Forelimb muscle (tissue), 1 donor: ENCODE results near the gene TMEM205. TPM values are rescaled to one million over a fixed set of nuclear protein-coding genes. Genes with fewer than 3 reads are reported as not detected.
A peak's percentile ranks its signal among the peaks of the same experiment; 100 is the strongest.

Experiments
- DNase-seq: peaks from one replicate; pipeline ENCODE4 v3.0.0-alpha.2; 2013; ENCODE audit warnings: low read depth
- polyA plus RNA-seq: library from polyadenylated mRNA; unstranded; fragments of 120-200 nt; gene quantifications from one replicate; pipeline ENCODE4 v1.2.1, GENCODE V29; 2013; ENCODE audit not compliant: insufficient read length

The TMEM205 gene
- polyA plus RNA-seq, 1 donor = 44.9 TPM

- no peak for DNase-seq
Observed at GRCh38 chr19:11299946-11300810, 45.9 kb downstream of the TMEM205 start.

- no peak for DNase-seq
Observed at GRCh38 chr19:11296264-11296663, 49.8 kb downstream of the TMEM205 start.

GRCh38 chr19:11295665-11296245, 50.3 kb downstream of the TMEM205 start, which contains the start of gene TSPAN16:
Gene TSPAN16, plus strand, starts transcription at chr19:11296160. Its CDS starts 138 bp downstream, at chr19:11296298.
- no peak for DNase-seq

GRCh38 chr19:11295180-11295579, 50.9 kb downstream of the TMEM205 start:
- no peak for DNase-seq

- peak; percentile 62 for DNase-seq
Observed at GRCh38 chr19:11293433-11294389, 52.4 kb downstream of the TMEM205 start.

Other genes with a start within 250 kb of the TMEM205 start
- gene SPC24, start 190.5 kb downstream of the TMEM205 start, polyA plus RNA-seq = 9.2 TPM
- gene KANK2, start 148.7 kb downstream of the TMEM205 start, polyA plus RNA-seq = 103 TPM
- gene ANGPTL8, start 106.6 kb downstream of the TMEM205 start, polyA plus RNA-seq = 0.87 TPM
- gene DOCK6, start 83.7 kb downstream of the TMEM205 start, polyA plus RNA-seq = 34.5 TPM
- gene TSPAN16, start 50.1 kb downstream of the TMEM205 start, polyA plus RNA-seq = not detected
- 5.2 TPM for gene RAB3D, start 6.6 kb downstream of the TMEM205 start, polyA plus RNA-seq
- 7.6 TPM for gene CCDC159, start 251 bp upstream of the TMEM205 start, polyA plus RNA-seq
- 11.3 TPM for gene PLPPR2, start 9.2 kb upstream of the TMEM205 start, polyA plus RNA-seq
- 1.3 TPM for gene SWSAP1, start 28.4 kb upstream of the TMEM205 start, polyA plus RNA-seq
- 2.9 TPM for gene EPOR, start 38.0 kb upstream of the TMEM205 start, polyA plus RNA-seq
- gene RGL3, start 73.0 kb upstream of the TMEM205 start, polyA plus RNA-seq = 0.40 TPM
- 0.20 TPM for gene ODAD3, start 88.9 kb upstream of the TMEM205 start, polyA plus RNA-seq
- gene PRKCSH, start 89.4 kb upstream of the TMEM205 start, polyA plus RNA-seq = 158 TPM
- 0.04 TPM for gene ELAVL3, start 134.8 kb upstream of the TMEM205 start, polyA plus RNA-seq
- gene ZNF653, start 159.6 kb upstream of the TMEM205 start, polyA plus RNA-seq = 6.0 TPM
- gene ECSIT, start 182.9 kb upstream of the TMEM205 start, polyA plus RNA-seq = 38.2 TPM
- gene CNN1, start 192.6 kb upstream of the TMEM205 start, polyA plus RNA-seq = 179 TPM
- 31.8 TPM for gene ELOF1, start 213.0 kb upstream of the TMEM205 start, polyA plus RNA-seq
- 1.1 TPM for gene ACP5, start 231.4 kb upstream of the TMEM205 start, polyA plus RNA-seq